GM19193 (cell line): ENCODE results near the gene PCBP4.

ENCODE experiments used
- POLR2A ChIP-seq: IDR thresholded peaks from 4 replicates; pipeline ENCODE4 v1.6.1; 2011; ENCODE audit not compliant: insufficient read depth, insufficient read length; ENCODE audit errors: extremely low read depth

Gene PCBP4

DNA sequence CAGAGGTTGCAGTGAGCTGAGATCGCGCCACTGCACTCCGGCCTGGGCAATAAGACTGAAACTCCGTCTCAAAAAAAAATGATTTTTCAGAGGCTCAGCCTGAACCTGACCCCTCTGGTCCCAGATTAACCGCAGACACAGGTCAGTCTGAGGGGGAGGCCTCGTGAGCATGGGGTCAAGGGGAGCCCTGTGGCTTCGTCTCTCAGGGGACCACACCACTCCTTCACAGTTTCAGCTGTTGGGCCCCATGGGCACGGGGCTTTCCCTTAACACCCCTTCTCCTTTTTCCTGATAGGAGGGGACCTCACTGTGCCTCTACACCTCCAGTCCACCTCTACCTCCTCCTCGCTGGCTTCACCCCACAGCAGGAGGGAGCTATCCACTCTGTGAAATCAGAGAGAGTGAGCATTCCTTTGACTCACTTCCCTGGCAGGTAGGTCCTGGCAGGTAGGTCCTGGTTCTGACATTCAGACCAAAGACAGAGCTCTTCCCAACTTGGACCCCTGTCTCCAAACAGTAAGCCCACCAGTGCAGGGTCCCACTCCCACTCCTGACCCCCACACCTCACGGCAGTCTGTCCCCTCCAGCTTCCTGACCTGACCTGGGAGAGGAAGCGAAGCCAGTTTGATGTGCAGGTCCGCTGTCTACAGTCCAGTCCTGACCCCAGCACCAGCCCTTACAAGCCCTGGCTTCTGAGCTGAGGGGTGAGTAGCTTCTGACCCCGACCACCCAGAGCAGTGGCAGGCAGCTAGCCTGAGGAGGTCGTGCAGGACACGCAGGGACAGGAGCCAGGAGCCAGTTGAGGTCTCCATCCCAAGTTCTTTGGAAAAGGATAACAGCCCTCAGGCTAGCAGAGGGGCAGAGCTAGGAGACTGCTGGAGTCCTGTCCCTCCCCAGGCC, 34.5 kb downstream of the PCBP4 start:
- TF ChIP-seq POLR2A: no peak

DNA sequence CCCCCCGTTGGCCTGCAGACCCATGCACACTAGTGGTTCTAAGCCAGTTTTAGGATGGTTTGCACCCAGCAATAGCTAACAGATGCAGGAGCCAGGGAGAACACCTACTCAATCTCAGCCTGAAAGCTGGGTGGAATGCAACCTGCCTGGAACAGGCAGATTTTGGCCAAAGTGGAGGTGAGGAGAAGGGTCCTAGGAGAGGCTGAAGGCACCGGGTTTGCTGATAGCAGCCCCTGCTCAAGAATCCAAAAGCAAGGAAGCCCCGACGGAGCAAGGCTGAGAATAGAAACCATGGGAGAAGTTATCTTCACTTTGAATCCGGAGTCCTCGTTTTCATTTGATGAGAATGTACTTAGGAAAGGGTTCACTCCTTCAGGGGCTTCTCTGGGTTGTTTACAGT, 35.5 kb downstream of the PCBP4 start:
- no peak for TF ChIP-seq POLR2A

DNA sequence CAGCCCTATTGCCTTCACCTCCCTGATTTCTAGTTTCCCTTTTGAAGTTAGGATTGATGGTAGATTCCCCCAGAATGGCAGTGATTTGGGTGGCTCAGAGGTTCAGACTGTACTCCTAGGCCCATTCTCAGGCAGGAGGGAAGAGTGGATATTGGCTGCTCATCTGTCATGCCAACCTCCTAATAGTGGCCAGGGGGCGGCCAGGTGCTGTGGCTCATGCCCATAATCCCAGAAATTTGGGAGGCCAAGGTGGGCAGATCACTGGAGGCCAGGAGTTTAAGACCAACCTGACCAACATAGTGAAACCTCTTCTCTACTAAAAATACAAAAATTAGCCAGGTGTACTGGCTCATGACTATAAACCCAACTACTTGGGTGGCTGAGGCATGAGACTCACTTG, 36.8 kb downstream of the PCBP4 start:
- no peak for TF ChIP-seq POLR2A

DNA sequence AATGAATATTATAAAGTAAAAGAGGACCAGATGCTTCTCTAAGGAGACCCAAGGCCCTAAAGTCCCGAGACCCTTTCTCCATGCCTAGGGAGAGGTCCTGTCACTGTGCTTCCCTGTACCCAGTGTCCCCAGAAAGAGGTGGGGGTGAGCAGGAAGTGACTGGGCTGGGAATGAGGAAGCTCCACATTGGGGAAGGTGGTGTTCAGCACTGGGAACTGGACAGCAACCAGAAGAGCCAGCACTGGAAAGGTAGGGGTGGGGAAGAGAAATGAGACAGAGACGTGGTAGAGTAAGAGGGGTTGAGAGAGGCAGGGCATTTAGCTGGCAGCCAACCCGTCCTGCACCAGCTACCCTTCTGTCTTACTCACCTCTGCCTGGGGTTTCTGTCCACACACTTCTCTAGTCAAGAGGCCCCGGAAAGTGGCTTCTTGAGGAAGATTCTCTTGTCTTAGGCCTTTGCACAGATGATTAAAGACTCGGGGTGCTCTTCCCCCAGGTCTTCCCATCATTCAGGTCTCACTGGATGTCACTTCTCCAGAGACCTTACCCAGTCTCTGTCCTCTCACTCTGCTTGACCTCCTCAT, 37.7 kb downstream of the PCBP4 start:
- TF ChIP-seq POLR2A: no peak

DNA sequence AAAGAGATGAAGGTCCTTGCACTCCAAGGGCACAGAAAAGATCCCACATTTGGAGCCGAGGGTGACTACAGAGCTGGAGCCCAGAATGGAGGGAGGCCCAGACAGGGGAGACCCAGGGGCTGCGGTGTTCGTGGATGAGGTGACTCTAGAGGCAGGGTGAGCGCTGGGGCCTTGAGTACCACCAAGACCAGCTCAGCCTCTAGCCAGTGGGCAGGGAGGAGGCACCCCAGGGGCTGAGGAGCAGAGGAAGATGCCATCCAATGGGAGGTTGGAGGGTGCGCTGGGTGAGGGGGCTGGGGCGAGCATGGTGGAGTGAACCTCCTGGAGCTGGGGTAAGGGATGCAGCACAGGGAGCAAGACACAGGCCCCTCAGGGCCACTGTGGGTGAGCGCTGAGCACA, 38.8 kb downstream of the PCBP4 start:
- no peak for TF ChIP-seq POLR2A

DNA sequence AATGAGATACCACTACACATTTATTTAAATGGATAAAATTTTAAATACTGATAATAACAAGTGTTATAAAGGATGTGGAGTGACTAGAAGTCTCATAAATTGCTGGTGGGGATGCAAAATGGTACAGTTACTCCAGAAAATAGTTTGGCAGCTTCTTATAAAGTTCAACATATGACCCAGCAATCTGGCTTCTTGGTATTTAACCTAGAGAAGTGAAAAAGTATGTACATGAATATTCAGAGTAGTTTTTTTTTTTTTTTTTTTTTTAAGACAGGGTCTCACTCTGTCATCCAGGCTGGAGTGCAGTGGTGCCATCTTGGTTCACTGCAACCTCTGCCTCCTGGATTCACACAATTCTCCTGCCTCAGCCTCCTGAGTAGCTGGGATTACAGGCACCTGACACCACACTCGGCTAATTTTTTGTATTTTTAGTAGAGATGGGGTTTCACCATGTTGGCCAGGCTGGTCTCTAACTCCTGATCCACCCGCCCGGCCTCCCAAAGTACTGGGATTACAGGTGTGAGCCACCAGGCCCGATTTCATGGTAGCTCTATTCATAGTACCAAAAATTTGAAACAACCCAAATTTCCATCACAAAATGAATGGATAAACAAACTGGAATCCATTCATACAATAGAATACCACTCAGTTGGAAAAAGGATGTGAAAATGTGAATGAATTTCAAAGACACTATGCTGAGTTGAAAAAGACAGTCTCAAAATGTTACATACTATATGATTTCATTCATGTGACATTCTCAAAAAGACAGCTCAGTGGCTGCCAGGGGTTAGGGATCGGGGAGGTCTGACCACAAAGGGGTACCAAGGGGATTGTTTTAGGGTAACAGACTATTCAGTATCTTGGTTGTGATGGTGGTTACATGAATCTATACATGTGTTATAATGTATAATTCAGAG, 39.9 kb downstream of the PCBP4 start:
- no peak for TF ChIP-seq POLR2A

DNA sequence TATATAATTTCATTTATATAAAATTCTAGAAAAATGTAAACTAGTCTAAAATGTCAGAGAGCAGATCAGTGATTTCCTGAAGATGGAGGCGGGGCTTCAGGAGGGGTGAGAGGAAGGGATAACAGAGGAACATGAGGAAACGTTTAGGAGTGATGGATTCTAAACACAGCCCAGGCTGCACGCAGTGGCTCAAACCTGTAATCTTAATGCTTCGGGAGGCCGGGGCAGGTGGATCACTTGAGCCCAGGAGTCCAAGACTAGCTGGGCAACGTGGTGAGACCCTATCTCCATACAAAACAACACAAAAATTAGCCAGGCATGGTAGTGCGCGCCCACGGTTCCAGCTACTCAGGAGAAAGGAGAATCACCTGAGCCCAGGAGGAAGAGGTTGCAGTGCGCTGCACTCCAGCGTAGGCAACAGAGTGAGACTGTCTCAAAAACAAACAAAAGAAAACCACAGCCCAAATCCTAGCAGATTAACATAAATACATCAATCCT, 46.1 kb downstream of the PCBP4 start:
- no peak for TF ChIP-seq POLR2A

DNA sequence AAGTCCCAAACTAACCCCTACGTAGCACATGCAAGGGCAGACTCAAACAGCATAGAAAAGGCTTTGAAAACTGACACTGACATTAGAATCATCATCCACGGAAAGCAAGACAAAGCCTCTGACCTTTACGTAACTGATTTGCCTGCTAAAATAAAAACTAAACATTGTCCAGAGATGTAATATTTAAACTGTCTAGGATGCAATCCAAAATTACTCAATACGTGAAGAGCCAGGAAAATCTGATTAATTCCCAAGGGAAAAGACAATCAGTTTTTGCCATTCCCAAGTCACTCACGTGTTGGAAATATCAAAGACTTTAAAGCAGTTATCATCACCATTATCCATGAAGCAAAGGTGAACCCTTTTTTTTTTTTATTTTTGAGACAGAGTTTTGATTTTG, 50.8 kb downstream of the PCBP4 start:
- no peak for TF ChIP-seq POLR2A

DNA sequence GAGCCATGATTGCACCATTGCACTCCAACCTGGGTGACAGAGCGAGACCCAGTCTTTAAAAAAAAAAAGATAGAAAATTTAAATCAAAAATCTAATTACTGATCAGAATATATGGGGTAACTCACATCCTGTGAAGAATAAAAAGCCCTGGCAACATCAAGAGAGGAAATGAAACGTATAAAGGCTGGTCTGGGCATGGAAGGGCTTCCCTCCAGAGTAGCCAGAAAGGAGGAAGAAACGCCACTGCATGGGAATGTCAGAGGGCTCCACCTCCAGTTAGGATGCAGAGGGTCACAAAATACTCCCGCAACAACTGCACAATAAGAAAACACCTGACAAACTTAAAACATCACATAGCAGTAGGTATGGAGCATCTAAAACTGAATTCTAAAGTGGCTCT, 59.2 kb downstream of the PCBP4 start:
- no peak for TF ChIP-seq POLR2A
